HG02840 (cell line): Measurements from ENCODE around the gene RAD21L1.
"Not testable (repeated sequence)": the region's sequence is repeated elsewhere in the genome, so short reads cannot be mapped to it uniquely, and the experiment has no call there.

ENCODE experiments used
- ATAC-seq: cut with Tn5 transposase; IDR thresholded peaks from one replicate; pipeline ENCODE4 v1.9.1; 2021; ENCODE audit warnings: mild to moderate bottlenecking, moderate library complexity, moderate number of reproducible peaks; ENCODE audit not compliant: unreplicated experiment, low FRiP score

Gene RAD21L1

GRCh38 chr20:1224205-1224890 lies 1.5 kb upstream of the RAD21L1 start:
- ATAC-seq, result no peak

DNA sequence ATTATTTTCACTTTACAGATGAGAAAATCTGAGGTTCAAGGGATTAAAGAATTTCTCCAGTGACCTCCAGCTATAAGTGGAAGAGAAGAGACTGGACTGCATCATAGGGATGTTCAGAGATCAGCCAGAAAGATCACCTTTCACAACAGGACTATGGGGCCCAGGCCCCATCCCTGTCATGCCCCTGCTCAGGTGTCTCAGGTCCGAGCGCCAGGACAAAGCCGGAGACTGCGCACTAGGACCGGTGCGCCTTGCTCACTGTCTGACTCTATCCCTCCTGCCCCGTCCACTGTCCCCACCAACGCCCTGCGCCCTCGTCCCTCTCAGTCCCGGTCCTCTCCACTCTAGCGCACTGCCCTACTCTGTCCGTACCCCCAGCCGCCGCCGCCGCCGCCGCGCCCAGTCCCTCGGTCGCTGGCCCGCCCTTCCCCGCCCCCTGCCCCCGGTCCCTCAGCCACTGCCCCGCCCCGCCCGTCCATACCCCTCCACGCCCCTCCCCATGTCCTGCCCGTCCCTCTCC lies 521 bp upstream of the RAD21L1 start:
- no peak for ATAC-seq

- no peak for ATAC-seq
Observed at GRCh38 chr20:1229541-1229940, 3.7 kb downstream of the RAD21L1 start.

DNA sequence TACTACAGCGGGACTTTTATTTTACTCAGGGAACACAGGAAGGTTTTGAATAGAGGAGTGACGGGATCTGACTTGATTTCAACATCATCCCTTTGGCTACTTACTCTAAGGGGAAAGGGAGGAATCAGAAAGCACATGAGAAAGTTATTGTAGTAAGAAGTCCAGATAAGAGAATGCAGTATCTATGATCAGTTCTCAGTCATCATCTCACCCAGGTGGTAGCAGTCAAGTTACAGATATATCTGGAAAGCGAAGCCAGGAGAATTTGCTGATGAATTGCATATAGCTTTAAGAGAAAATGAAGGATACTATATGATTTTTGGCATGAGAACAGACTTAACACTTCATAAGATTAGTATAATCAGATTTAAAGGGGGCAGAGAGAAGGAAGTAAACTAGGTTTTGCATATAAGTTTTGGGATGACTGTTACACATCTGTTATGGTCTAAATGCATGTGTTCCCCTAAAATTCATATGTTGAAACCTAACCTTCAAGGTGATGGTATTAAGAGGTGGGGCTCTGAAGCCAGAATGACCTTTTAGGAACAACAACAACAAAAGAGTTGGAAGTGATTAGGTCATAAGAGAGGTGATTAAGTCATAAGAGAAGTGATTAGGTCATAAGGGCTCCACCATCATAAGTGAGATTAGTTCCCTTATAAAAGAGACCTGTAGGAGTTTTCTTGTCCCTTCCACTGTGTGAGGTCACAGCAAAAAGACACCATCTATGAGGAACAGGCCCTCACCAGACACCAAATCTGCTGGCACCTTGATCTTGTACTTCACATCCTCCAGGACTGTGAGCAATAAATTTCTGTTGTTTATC lies 6.7 kb downstream of the RAD21L1 start:
- no peak for ATAC-seq

DNA sequence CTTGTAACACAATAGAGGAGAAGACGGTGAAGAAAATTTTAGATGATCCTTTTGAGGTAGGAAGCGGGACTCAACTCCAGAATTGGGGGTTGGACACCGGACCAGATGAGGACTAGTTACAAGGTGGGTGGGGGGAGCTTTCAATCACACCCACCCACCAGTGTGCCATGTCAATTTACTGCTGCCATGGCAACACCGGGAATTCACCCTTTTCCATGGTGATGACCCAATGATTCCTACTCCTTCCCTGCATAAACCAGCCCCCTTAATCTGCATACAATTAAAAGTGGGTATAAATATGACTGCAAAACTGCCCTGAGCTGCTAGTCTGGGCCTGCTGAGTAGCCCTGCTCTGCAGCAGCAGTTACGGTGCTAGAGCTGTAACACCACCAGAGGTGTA lies 14.7 kb downstream of the RAD21L1 start:
- ATAC-seq, result no peak

DNA sequence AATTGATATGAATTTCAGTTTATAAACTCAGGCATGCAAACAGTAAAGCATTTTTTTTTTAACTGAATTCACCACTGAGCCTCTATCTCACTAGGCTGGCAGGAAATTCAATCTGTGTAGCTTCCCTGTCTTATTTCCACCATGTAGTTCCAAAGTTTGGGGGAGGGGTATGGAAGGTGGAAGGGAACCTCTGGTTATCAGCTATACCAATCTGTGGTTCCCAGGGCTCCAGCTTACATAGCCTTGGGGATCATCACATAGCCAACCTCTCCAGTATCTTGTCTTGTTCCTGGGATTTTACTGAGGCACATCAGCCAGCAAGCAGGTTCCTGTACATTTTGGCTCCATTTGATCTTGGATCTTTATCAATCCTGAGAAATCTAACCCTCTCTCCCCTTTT lies 15.6 kb downstream of the RAD21L1 start:
- ATAC-seq, result no peak

DNA sequence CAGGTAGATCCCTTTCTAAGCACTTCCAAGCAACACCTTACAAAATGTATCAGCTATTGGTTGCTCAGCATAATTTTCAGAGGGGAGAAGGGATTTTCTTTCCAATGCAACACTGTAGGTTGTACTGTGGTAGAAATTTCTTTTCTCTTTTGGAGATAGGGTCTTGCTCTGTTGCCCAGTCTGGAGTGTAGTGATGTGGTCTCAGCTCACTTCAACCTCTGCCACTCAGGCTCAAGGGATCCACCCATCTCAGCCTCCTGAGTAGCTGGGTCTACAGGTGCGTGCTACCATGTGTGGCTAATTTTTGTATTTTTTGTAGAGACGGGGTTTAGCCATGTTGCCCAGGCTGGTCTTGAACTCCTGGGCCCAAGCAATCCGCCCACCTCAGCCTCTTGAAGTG lies 16.3 kb downstream of the RAD21L1 start:
- no peak for ATAC-seq

GRCh38 chr20:1242530-1242929 lies 16.7 kb downstream of the RAD21L1 start:
- ATAC-seq, result no peak

DNA sequence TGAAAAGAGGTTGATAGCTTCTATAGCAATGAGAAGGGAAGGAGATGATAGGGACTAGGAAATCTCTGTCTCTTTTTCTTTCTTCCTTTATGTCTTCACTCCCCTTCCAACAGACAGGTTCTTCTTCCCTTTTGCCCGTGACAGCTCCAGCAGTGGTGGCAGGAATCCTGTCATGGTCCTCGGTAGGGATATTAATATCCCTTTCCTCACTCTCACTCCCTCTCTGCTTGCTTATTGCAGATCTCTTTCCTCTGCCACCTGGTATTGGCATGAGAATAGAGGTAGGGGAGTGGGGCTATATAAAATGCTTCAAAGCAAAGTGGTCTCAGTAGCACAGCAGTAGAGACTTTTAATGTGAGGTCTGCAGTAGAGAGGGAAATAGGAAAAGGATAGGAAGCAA lies 19.7 kb downstream of the RAD21L1 start:
- ATAC-seq, result no peak

DNA sequence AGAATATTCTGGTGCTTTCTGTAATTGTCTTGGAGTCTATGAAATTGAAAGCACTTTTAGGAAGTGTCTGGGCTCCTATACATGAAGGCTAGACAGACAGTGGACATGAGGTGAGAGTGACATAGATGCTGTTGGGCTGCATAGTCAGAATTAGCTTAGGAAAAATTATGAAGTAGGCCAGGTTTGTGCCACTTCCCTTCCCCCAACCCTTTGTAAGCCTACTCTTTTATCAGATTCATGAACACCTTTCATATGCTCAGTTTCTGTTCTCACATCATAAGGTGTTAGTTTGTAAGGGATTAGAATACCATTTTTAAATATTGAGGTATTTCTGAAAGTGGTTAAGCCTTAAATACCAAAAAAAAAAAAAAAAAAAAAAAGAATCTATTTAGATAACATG lies 21.8 kb downstream of the RAD21L1 start:
- no peak for ATAC-seq

DNA sequence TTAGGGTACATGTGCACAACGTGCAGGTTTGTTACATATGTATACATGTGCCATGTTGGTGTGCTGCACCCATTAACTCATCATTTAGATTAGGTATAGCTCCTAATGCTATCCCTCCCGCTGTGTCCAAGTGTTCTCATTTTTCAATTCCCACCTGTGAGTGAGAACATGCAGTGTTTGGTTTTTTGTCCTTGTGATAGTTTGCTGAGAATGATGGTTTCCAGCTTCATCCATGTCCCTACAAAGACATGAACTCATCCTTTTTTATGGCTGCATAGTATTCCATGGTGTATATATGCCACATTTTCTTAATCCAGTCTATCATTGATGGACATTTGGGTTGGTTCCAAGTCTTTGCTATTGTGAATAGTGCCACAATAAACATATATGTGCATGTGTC lies 24.4 kb downstream of the RAD21L1 start:
- not testable (repeated sequence) for ATAC-seq

DNA sequence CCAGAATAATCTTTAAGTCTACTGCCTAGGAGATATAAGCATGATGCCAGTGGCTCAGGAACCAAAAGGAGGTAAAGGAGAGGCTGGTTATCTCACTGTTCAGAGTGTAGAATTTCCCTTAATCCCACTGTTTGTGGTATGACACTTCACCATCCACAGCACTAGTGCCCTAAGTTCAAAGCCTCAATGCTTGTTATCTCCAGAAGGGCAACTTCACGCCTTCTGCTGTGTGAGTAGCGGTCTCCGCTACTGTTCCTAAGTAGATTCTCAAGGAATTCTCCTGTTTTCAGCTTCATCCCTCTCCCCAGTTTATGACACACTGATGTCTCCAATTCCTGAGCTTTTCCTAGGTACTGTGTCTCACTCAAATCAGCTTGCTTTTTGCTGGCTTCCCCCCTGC lies 26.6 kb downstream of the RAD21L1 start:
- ATAC-seq, result no peak

DNA sequence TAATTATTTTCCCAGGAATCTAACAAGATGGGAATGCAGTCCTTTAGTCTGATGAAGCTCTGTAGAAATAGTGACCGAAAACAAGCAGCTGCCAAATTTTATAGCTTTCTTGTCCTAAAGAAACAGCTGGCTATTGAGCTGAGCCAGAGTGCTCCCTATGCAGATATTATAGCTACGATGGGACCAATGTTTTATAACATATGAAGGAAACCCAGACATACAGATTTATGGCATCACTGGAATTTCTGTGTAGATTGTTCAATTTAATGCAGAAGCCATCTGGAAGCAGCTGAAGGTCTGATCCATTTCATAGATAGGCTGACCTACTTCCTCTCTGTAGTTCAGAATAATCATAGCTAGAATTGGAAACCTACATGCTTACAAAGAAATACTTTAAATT lies 28.4 kb downstream of the RAD21L1 start:
- ATAC-seq, result no peak

DNA sequence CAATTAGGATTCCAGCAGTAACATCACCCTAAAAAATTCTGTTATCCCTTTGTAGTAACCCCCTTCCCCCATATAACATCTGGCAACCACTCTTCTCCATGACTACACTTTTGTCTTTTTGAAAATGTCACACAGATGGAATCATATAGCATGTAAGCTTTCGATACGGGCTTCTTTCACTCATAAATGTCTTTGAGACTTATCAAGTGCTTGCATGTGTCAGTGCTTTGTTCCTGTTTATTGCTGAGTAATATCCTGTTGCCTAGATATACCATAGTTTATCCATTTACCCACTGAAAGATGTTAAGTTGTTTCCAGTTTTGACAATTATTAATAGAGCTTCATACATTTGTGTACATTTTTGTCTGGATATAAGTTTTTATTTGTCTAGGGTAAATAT lies 29.8 kb downstream of the RAD21L1 start:
- ATAC-seq, result no peak

DNA sequence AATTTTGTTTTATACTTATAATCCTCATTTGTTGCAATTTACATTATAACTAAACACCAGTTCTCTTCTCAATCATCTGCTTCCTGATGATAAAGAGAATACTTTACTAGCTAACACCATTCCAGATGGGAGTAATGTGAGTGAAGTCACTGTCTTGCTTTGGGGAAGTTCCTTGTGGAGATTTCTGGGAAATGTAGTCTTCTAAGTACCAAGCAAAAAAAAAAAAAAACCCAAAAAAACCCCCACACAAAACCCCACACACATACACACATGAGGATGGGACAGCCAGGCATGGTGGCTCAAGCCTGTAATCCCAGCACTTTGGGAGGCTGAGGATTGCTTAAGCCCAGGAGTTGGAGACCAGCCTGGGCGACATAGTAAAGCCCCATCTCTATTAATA lies 38.0 kb downstream of the RAD21L1 start:
- ATAC-seq, result no peak

DNA sequence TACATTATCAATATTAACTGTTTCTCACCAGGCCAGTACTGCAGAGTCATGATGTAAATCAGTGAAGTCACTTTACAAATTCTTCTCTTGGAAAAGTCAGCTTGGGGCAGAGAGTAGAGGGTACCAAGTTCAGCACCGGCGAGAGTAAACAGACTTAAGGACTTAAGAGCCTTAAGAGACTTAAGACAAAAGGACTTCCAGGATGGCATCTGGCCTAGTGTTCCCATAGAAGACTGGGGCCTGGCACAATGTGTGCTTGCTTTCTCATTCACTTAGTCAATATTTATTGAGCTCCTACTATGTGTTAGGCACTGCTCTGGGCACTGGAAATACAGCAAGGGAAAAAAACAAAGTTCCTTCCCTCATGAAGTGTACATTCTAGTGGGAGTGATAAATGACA lies 38.9 kb downstream of the RAD21L1 start:
- ATAC-seq, result no peak

DNA sequence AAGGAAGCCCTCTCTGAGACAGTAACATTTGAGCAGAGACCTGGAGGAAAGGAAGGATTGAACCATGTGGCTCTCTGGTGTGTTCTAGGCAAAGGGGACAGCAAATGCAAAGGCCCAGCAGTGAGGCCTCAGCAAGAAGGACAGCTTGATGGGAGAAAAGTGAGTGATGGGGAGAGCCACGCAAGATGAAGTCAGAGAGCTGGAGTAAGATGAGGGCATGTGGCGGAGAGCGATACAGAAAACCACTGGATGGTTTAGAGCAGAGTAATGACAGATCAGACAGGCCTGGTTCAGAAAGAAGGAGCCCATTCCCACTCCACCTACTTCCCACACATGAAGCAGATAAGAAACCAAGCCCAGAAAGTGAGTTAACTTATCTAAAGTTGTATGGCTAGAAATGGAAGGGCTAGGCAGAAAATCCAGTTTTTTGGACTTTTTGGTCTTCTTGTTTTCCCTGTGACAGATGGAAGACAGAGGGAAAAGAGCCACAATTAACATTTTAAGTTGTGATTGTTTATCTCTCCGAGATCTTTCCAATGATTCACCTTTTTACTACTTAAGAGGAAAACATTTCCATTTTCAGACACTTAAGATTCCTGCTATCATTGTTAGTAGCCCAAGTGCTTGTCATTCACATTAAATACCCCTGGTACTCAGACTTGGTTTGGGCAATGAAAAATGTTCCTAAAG lies 39.5 kb downstream of the RAD21L1 start:
- ATAC-seq, result no peak

DNA sequence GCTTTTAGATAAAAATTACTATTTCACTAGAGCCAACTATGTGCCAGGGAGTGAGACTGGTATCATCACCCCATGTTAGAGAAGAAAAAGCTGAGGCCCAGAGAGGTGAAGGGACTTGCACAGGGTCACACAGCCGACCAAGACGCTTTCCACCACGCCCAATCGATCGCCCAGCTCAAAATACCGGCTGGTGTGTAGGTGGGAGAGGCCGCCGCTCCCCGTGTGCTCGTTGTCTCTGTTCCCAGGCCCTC lies 40.0 kb downstream of the RAD21L1 start:
- ATAC-seq, result no peak

GRCh38 chr20:1266167-1266973 lies 40.5 kb downstream of the RAD21L1 start, which contains the start of gene SNPH:
Gene SNPH (plus strand): TSS chr20:1266294. CDS start chr20:1296240, 29,946 bp downstream.
- ATAC-seq, result peak; percentile 60

DNA sequence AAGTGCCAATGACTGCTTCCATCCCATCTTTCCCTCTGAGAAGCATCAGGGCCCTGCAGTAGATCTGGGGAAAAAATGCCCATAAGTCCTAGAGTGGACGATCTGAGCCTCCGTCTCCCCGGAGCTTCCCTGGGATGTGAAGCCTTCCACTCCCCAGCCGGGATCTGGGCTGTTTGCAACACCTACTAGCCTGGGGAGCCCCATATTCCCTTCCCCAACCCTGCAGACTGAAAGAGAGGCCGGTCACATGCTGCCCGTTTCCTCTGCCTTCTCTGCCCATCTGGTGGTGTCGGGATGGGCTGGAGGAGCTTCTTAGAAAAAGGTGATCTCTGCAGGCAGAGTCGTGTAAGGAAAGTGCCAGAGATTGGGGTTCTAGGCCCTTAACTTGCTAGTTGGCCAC lies 41.3 kb downstream of the RAD21L1 start:
- no peak for ATAC-seq
